Subcutaneous adipose tissue (tissue), 4 donors: Measurements from ENCODE around the gene TMTC1. TPM values are rescaled to one million over a fixed set of nuclear protein-coding genes. Genes with fewer than 3 reads are reported as not detected.

Experiments used
- total RNA-seq, 4 donors: library from RNA; depleted of rRNA; stranded (reverse); fragments of >200 nt; gene quantifications; one replicate each; pipeline ENCODE4 v1.1.0, GENCODE V29; 2016
- TF ChIP-seq, protein P1 (sequence below): fragments of 450-650 bp; IDR thresholded peaks from one replicate; pipeline ENCODE4 v1.5.1; 2016; ENCODE audit warnings: low read depth, mild to moderate bottlenecking, control low read depth, antibody characterized with exemption, moderate library complexity

The TMTC1 gene
- total RNA-seq, 4 donors from 2014 or later = 45.4 to 153 (median 85.2) TPM

DNA sequence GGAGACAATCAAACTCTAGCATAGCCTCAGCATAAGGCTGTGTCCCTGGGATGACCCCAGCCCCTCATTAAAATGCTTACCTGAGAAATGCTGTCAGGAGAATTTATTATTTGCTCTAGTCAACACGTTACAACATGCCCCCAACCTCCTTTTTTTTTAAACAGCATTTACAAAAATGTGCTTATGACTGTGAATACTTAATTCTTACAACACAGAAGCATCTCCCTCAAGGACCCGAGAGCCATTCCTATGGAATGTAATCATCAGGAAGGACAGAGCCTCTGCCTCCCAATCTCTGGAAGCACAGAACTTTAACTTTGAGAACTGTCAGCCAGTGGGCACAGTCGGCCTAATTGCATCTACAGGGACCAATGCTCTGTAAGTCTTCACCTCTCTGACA lies 149.7 kb downstream of the TMTC1 start:
- TF ChIP-seq, protein P1, sequence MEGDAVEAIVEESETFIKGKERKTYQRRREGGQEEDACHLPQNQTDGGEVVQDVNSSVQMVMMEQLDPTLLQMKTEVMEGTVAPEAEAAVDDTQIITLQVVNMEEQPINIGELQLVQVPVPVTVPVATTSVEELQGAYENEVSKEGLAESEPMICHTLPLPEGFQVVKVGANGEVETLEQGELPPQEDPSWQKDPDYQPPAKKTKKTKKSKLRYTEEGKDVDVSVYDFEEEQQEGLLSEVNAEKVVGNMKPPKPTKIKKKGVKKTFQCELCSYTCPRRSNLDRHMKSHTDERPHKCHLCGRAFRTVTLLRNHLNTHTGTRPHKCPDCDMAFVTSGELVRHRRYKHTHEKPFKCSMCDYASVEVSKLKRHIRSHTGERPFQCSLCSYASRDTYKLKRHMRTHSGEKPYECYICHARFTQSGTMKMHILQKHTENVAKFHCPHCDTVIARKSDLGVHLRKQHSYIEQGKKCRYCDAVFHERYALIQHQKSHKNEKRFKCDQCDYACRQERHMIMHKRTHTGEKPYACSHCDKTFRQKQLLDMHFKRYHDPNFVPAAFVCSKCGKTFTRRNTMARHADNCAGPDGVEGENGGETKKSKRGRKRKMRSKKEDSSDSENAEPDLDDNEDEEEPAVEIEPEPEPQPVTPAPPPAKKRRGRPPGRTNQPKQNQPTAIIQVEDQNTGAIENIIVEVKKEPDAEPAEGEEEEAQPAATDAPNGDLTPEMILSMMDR = no peak

DNA sequence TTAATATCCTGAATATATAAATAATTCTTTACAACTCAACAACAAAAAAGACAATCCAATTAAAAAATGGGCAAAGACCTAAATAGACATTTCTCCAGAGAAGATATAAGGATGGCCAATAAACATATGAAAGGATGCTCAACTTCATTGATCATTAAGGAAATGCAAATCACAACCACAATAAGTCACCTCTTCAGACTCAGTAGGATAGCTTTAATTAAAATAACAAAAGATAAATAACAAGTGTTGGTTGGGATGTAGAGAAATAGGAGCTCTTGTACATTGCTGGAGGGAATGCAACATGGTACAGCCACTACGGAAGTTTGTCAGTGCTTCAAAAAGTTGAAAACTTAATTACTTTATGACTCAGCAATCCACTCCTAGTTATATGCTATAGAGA lies 156.5 kb downstream of the TMTC1 start:
- TF ChIP-seq, protein P1 = no peak

DNA sequence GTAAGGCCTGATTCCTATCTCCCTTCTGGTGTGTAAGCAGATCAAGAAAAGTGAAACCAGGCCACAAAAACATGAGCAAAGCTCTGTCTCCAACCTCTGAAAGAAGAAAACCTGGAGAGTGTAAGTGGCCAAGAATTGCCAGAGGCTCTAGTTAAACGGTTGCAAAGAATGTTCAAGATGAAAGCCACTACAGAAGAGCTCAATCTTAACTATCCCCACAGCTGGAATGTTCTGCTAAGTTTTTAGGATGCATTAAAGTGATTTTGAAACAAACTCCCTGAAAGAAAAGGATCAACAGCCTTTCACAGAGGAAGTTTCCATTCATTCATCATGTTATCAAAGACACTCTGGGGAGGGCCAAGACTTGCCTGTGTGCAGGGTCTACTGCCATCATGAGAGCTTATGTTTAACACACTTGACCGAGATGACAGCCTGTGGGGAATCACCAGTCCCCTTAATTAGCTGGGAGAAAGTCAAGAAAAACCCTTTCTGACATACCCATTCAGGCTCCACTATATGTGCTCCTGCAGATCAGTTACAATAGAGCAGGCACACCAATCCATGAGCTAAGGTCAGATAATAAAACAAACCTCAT lies 158.3 kb downstream of the TMTC1 start:
- TF ChIP-seq, protein P1 = no peak

DNA sequence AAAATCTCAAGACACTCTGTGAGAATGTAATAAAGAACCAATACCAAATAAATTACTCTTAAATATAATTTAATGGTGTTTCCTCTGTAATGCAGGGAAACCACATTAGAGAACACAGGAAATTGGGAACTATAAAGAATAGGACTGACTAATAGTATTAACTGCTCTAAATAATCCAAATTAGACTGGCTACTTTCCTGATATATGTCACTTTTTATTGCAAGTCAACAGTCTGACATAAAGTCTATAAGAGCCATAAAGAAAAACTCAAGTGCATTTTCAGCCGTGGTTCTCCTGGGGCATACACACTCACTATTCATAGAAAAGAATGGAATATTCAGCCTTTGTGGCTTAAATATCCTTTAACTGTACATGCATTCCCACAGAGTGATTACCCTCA lies 161.5 kb downstream of the TMTC1 start:
- TF ChIP-seq, protein P1 = no peak

DNA sequence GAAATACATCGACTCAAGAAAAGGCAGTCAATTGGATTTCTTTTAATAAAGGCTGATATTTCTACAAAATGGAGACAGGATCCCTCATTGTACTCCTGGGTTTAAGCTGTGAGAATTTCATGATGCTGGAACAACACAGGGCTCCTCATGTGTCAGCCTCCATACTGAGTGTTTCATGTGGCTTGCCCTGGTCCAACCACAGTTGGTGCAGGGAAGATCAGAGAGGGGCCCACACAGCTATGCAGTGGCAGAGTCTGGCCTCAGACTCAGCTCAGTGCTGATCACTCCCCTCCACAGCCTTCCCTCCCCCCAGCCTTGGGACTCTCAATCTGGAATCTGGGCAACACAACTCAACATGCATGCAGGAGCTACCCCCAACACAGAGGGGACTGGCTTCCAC lies 163.7 kb downstream of the TMTC1 start:
- TF ChIP-seq, protein P1 = no peak

DNA sequence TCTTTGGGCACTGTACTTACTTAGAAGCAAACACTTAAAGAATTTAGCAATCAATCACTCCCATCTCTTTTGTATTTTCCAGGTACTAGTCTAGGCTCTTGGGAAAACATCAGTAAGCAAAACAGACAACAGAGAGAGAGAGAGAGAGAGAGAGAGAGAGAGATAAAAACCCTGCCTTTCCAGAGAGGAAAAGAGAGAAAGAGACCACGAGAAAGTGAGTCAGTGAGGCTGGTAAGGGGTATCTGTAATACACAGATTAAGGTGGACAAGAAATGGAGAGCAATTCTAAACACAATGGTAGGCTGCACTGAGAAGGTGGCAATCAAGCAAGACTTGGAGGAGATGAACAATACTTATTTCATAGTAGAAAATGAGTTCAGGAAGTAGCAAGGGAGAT lies 166.3 kb downstream of the TMTC1 start:
- TF ChIP-seq, protein P1 = no peak

DNA sequence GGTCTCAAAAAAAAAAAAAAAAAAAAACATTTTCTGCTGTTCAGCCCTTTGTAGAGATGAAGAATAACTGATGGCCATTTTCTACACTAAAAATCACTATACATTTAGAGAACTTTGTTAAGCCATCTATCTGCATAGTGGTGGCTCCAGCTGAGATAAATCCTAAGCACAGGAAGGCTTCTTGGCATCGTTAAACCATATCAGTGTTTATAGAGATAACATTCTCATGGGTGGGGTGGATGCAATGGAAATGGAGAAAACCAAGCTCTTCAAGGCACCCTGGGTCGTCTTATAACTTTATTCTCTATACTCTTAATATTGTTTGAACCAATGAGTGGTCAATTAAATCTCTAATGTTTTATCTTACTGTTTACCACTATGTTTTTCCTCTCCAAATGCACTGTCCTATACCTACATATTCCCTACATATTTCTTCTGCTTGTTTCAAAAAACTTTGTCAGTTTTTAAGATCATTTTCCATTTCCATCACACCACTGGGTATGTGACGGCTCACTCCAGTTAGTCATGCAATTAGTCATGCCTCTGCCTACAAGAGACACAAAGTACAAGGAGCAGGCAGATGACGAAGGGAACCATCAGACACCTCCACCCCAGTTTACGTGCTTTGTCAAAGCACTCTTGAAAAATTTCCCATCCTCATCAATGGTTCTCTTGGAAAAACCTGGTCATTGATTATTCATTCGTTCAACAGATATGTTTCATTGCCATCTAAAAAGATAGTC lies 166.9 kb downstream of the TMTC1 start:
- TF ChIP-seq, protein P1 = no peak
